NCI-H82 treated with DMSO at 0.1 percent for 48 hours (cell line): ENCODE results near the gene CCDC121.
A peak's percentile ranks its signal among the peaks of the same experiment; 100 is the strongest.

Source experiments
- DNase-seq: peaks from one replicate; lab custom pipeline; 2025; ENCODE audit not compliant: unreplicated experiment; lab: John Stamatoyannopoulos, UW

CCDC121 gene, protein sequence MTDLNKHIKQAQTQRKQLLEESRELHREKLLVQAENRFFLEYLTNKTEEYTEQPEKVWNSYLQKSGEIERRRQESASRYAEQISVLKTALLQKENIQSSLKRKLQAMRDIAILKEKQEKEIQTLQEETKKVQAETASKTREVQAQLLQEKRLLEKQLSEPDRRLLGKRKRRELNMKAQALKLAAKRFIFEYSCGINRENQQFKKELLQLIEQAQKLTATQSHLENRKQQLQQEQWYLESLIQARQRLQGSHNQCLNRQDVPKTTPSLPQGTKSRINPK

DNA sequence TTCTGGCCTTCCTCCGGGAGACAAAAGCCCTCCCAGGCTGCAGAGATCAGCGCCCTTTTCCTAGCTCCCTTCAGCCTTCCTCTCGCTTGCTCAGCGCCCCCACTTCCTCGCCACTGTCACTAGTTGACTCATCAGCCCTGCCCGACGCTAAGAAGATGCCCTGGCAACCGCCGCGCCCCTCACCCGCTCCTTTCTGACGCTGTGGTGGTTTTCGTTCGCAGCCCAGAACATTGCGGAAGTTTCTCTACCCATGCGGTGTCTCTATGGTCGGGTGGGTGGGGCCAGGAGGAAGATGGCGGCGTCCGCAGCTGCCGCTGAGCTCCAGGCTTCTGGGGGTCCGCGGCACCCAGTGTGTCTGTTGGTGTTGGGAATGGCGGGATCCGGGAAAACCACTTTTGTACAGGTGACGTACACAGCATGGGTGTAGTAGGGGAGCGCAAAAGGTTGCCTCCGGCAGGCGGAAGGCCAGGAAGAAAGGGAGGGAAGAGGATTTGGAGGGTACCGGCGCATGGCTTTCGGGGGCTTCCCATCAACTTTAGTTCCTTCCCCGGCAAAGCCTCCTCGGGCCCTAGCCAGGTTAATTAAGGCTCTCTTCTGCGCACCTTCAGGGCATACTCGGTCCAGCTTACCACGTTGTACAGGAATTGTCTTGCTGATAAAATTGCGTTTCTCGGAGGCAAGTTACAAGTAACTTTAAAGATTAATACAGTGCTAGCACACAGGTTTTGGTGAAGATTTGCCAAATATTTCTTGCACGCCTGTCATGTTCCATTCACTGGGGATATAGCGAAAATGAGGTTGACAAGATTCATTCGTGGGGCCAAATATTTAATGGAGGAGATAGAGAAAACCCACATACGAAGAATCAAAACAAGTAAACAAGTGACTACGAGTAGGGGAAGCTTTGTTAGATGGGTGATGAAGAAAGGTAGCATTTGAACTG is at the start of gene CCDC121, which contains the start of gene GPN1:
TSS of gene CCDC121 (minus strand) at position 246 of the 943 bp plus-strand sequence. CDS start 1,213 bp downstream, outside the sequence.
TSS of gene GPN1 (plus strand) at position 284 of the 943 bp plus-strand sequence. CDS start at position 293, 9 bp downstream.
- DNase-seq = peak; percentile 63

DNA sequence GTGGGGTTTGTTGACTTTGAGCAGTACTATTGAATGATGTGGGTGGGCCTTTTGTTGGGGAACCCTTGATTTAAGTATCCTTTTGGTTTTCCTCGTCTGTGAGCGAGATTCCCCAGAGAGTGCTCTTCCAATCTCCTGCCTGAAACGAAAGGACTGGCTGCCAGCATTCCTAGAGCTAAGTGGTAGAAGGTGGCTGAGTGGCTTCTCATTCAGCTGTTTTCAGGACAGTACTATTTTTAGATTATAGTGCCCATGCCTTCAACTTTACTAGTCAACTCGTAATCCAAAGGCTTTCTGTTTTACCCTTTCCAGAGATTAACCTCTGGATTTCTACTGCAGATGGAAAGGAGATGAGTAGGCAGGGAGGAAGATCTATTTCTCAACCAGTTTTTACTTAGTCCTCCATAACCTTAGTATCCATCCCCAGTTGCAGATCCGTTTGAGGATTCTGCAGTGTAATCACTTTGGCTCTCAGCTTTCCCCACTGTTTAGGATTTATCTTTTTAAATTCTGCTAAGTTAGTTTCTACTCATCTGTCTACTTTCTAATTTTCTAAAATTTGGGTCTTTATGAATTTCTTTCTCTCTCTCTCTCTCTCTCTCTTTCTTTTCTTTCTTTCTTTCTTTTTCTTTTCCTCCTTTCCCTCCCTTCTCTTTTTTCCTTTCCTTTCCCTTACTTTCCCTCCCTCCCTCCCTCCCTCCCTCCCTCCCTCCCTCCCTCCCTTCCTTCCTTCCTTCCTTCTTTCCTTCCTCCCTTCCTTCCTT is 44.1 kb upstream of the CCDC121 start:
- no peak for DNase-seq

DNA sequence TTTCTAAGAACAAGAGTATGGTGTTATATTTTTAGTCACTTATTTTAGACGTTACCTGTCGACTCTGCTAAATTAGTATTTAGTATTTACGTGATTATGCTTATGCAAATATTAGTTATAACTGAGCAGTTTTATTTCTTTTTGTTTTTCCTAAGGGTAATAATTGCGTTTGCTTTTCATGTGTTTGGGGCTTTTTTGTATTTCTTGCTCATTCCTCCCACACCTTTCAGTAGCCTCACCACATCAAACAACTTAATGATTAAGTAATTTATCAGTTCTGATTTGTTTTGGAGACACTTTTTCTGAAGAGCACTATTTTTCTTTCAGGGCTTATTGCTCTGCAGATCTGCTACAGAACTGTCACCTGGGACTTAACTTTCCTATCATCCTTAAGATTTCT is 42.4 kb upstream of the CCDC121 start:
- no peak for DNase-seq

GRCh38 chr2:27667446-27667845 is 38.6 kb upstream of the CCDC121 start:
- DNase-seq = no peak

- DNase-seq = no peak
Measured at GRCh38 chr2:27664622-27665363, 36.0 kb upstream of the CCDC121 start.

GRCh38 chr2:27664154-27664574 is 35.4 kb upstream of the CCDC121 start:
- no peak for DNase-seq

GRCh38 chr2:27663285-27664153 is 34.7 kb upstream of the CCDC121 start, which contains the start of the genes SLC4A1AP and SUPT7L:
TSS of gene SLC4A1AP (plus strand) at chr2:27663889. CDS start at chr2:27663915, 26 bp downstream.
TSS of gene SUPT7L (minus strand) at chr2:27663614. CDS start at chr2:27662192, 1,422 bp downstream.
- DNase-seq = peak; percentile 80

- no peak for DNase-seq
Measured at GRCh38 chr2:27661371-27661770, 32.6 kb upstream of the CCDC121 start.

DNA sequence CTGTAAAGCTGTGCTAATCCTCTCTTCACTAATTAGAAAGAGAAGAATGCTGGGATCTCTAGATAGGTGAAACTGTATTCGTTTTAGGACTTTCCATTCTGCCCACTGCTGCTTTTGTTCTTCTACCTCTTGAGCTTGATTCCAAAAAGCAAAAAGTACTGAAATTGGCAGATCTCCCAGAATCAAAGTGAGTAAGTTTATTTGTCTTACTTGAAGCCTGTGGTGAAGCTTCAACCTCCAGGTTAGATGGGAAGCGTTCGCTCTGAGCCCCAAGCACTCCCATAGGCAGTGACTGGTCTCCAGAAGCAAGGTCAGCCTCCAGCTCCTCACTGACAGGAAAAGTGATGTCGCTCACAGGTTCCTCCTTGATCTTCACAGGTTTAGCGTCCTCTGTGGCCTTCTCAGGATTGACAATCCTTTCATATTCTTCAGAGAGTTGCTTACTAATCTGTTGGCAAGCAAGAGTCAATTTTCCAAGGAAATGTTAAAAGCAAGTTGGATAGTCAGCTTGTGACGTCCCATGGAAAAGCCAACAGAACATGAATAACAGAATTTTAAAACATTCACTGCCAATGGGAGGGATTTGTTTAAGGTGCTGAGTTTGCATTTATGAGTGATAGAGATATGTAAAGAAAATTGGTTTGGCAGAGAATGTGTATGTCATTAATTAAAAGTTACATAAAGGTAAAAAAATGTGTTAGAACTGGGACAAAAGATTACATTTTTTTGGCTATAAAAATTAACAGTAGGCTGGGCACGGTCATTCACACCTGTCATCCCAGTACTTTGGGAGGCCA is 26.5 kb upstream of the CCDC121 start:
- peak; percentile 88 for DNase-seq

- no peak for DNase-seq
Measured at GRCh38 chr2:27653397-27653796, 24.6 kb upstream of the CCDC121 start.

GRCh38 chr2:27652790-27653189 is 24.0 kb upstream of the CCDC121 start:
- DNase-seq = no peak

DNA sequence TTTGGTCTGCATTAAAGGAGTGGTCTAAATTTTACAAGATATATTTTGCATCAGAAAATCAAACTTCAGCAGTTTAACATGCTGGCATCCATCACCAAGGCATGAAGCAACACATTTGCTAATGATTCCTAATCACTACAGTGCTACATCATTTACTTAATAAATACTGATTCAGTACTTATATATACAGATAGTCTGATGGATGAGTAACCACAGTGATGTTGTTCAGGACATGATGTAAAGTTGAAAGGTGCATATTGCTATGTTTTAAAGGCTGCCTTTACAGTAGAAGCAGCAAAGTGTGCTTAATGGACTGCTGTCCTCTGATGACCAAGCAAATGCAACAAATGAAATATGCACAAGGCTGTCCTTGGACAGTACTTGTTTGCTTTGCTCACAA is 23.5 kb upstream of the CCDC121 start:
- DNase-seq = no peak

GRCh38 chr2:27651056-27651455 is 22.2 kb upstream of the CCDC121 start:
- peak; percentile 39 for DNase-seq

- no peak for DNase-seq
Measured at GRCh38 chr2:27647737-27648136, 18.9 kb upstream of the CCDC121 start.

GRCh38 chr2:27647289-27647688 is 18.5 kb upstream of the CCDC121 start:
- no peak for DNase-seq

DNA sequence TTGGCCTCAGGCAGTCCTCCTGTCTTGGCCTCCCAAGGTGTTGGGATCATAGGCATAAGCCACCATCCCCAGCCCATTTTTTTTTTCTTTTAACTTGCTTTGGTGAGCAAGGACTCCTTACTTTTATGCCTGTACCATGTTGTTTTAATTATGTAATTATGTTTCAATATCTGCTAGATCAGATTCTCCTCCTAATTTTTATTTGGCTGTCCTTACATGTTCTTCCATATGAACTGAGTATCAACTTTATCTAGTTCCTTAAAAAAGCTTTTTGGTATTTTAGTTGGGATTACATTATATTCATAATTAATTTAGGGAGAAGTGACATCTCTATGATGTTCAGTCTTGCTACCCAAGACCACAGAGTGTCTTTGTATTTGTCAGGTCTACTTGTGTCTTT is 16.4 kb upstream of the CCDC121 start:
- no peak for DNase-seq

DNA sequence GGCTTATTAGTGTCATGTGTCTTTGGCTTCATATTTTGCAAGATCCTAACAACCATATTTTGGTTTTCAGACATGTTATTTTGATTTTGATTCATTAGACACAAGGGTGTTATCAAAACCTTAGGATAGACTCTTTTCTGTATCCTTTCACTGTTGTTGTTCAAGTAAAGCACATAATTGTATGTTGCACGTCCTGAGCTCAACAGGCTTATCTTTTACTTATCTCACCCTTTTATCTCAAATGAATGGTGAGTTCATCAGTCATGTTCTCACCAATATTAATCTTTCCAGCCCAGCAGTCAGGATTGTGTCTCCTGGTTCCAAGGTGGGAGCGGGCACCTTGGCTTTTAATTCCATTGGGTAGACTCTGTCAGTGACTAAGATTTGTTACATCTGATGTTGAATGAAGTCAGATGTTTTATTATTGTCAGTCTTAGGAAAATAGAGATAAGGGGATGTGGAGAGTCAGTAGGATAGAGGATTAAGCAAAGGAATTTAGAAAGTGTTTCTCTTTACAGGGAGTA is 12.0 kb upstream of the CCDC121 start:
- DNase-seq = no peak

DNA sequence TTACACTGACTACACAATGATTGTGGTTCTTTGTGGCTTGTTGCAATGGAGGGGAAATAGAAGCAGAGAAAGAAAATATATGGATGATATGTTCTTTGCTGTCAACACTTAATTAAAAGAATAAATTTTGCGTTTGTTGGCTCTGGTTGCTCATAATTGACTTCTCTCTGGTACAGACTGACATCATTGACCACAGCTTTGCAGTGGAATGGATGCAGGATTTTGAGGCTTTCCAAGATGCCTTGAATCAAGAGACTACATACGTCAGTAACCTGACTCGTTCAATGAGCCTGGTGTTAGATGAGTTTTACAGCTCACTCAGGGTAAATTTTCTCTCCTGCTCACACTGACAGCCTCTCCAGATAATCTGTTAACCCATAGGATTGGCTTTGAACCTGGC is 9.9 kb upstream of the CCDC121 start:
- no peak for DNase-seq
